Measurements from ENCODE around the gene CPAMD8.
"Not testable (repeated sequence)": the region's sequence is repeated elsewhere in the genome, so short reads cannot be mapped to it uniquely, and the experiment has no call there.

The CPAMD8 gene

GRCh38 chr19:17041976-17042375 is 15.4 kb upstream of the CPAMD8 start:
- no peak for DNase-seq (ENCODE audit: low read depth)

- no peak for DNase-seq (ENCODE audit: low read depth)
Measured at GRCh38 chr19:17037966-17038500, 11.4 kb upstream of the CPAMD8 start.

DNA sequence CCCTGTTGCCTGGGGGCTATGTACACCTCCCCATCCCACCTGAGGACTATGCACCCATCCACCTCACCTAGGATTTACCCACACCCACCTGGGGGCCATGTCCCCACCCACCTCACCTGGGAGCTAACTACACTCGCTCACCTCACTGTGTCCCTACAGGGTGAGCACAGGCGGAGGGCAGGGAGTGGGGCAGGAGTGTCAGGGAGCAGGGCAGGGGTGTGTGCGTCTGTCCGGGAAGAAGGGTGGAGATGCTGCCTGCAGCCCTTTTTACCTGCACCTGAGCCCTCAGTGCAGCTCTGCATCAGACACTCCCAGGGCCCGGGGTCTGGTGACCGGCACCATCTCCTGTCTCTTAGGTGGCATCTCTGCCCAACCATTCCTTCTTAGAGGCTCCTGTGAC is 10.6 kb upstream of the CPAMD8 start:
- no peak for DNase-seq (ENCODE audit: low read depth)

- DNase-seq (ENCODE audit: low read depth) = no peak
Measured at GRCh38 chr19:17036640-17037039, 10.0 kb upstream of the CPAMD8 start.

GRCh38 chr19:17035842-17036424 is 9.3 kb upstream of the CPAMD8 start:
- DNase-seq (ENCODE audit: low read depth) = peak; percentile 16

- DNase-seq (ENCODE audit: low read depth) = no peak
Measured at GRCh38 chr19:17031741-17032140, 5.1 kb upstream of the CPAMD8 start.

GRCh38 chr19:17027535-17027975 is 945 bp upstream of the CPAMD8 start:
- DNase-seq (ENCODE audit: low read depth) = no peak

DNA sequence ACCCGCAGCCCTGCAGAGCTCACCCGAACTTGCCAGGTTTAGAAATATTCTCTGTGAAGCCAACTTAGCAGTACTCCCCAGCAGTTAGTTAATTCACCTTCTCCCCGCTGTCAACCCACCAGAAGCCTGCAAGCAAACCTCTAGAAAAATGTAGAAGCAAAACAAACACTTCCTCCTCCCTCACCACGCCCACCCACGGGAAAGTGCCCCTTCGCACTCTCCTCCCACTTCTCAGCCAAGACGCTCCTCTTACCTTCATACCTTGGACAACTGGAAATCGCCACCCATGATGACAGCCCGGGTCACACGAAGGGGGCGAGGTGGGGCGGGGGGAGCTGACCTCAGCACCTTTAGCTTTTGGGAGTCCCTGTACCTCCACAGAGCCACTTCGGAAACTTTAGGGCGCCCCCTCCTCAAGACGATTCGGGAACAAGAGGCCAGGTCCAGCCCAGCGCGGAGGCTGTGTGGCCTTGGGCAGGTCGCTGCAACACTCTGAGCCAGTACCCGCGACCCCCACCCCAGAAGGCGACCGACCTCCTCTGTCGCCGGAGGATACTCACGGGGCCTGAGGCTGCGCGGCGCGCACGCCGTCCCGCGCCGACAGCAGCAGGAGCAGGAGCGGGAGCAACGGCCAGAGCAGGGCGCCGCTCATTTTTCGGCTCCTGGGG is 485 bp downstream of the CPAMD8 start:
- no peak for DNase-seq (ENCODE audit: low read depth)

DNA sequence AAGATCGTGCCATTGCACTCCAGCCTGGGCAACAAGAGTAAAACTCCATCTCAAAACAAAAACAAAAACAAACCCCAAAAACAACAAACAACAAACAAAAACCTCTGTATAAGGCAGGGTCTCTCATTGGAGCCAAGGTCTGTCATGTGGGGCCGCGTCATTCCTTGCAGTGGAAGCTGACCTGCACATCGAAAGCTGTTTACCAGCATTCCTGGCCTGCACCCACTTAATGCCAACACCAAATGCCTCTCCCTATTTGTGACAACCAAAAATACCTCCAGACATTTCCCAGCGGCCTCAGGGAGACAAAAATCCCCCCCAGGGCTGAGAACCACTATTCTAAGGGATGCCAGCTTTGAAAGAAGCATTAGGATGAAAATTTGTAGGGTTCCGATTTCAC is 1.2 kb downstream of the CPAMD8 start:
- no peak for DNase-seq (ENCODE audit: low read depth)

DNA sequence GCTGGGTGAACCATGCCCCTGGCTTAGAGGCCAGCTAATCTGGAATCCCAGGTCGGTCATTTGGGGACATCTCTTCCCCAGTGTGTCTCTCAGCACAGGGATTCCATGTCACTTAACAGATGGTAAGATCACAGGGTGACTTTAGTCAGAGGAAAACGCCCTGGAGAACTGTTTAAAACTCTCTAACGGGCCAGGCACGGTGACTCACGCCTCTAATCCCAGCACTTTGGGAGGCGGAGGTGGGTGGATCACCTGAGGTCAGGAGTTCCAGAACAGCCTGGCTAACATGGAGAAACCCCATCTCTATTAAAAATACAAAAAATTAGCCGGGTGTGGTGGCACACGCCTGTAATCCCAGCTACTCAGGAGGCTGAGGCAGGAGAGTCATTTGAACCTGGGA is 1.7 kb downstream of the CPAMD8 start:
- not testable (repeated sequence) for DNase-seq (ENCODE audit: low read depth)

DNA sequence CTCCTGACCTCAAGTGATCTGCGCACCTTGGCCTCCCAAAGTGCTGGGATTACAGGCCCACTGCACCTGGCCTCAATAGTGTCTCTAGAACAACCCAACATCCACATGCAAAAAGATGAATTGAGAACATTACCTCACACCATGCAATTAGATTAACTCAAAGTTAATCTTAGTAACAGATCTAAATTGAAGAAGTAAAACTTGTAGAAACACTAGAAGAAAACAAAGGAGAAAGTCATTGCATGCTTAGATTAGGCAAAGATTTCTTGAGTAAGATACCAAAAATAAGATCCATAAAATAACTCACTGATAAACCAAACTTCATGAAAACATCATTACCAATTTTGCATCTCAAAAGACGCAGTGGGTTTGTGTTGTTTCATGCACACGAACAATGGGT is 2.8 kb downstream of the CPAMD8 start:
- DNase-seq (ENCODE audit: low read depth) = no peak

GRCh38 chr19:17022738-17023137 is 3.9 kb downstream of the CPAMD8 start:
- no peak for DNase-seq (ENCODE audit: low read depth)

DNA sequence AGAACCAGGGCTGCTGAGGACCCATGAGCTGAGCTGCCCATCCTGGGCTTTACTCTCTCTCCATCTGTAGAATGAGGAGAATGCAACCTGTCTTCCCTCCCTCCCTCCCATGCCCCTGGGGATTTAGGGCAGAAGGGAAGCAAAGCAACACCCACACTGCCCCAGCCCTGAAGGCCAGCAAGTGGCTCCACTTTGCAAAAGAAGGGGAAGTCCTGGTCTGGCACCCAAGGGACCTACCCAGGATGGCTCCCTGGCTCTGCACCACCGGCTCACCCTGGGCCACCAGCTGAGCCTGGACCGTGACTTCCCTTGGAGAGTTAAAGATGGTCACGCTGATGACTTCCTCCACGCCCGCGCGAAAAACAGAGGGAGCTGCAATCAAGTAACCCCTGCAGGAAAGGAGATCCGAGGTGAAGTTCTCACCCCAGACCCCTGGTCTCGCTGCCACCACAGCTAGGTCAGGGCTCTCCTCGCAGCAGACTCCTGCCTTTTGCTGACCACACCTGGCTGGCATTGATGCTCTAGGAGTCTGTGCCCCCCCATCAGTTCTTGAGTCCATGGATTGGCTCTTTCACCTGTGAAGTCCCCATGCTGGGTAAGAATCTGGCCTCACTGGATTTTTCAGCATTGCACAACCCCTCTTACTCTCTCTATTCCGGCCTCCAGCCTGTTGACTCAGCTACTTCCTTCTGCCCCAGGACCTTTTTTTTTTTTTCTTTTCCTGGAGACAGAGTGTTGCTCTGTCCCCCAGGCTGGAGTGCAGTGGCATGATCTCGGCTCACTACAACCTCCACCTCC is 4.6 kb downstream of the CPAMD8 start:
- peak; percentile 70 for DNase-seq (ENCODE audit: low read depth)

DNA sequence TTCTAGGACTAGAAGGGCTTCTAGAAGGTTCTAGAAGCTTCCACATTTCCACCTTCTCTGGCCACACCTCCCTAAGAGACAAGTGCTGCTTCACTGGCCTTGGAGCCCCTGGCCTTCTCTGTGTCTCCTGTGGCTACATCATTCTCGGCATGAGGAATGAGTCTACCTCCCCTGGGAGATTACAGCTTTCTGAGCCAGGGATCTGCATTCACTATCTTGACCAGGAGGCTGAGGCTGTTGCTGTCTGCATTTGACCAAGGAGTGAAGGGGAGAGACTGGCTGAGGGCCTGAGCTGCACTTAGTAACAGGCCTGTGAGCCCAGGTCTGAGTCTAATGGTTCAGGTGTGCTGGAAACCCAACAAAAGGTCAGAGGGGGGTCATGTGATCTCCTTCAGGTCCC is 5.3 kb downstream of the CPAMD8 start:
- DNase-seq (ENCODE audit: low read depth) = no peak

- peak; percentile 16 for DNase-seq (ENCODE audit: low read depth)
Measured at GRCh38 chr19:17020823-17021222, 5.8 kb downstream of the CPAMD8 start.

DNA sequence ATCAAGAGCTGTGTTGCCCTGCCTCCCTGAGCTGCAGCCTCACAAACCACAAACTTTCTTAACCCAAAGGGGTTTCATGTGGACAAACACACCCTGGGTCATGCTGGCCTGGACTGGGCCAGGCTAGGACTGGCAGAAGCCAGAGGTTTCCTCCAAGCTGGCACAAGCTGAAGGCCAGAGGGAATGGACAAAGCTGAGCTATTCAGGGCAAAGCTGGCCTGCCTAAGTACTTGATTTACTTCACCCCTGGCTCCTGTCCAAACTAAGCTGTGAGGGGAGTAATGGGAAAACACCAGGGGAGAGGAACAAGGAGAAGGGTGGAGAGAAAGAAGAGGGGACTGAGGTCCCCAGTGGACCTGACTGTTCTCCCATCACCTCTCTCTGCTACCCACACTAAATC is 6.2 kb downstream of the CPAMD8 start:
- DNase-seq (ENCODE audit: low read depth) = no peak

- DNase-seq (ENCODE audit: low read depth) = not testable (repeated sequence)
Measured at GRCh38 chr19:17014212-17014861, 12.3 kb downstream of the CPAMD8 start.

DNA sequence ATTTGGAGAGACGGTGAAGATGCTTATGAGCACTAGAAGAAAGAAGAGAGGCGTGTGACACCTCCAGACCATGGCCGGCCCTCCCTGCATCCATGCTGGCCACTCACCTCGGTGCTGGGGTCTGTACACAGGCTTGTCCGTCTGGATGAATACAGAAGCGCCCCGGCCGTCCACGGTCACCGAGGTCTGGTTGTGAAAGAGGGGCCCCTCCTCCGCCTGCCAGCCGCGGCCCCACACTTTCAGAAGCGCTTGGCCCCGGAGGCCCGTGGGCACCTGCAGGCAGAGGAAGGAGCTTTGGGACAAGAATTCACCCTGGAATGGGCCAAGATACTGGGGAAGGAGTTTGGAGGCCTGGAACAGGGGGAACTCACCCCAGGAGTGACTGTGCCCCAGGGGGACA is 15.1 kb downstream of the CPAMD8 start:
- no peak for DNase-seq (ENCODE audit: low read depth)

DNA sequence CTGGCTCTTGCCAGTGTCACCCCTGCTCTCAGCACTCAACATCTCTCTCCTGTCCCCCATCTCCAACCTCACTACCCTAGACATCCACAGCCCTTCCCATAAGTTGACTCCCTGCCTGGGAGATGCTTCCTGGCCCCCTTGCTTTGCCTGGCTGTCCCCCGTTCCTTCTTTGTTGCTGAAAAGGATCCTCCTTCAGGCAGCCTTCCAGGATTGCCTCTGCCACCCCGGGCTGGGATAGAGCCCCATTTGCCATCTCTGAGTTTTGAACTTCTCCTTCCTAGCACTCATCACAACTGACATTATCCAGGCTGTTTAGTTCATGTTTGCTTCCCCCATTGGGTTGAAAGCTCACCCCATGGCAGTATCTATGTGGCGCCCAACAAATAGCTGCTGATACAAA is 20.0 kb downstream of the CPAMD8 start:
- DNase-seq (ENCODE audit: low read depth) = no peak

GRCh38 chr19:17005000-17005399 is 21.6 kb downstream of the CPAMD8 start:
- DNase-seq (ENCODE audit: low read depth) = no peak

- no peak for DNase-seq (ENCODE audit: low read depth)
Measured at GRCh38 chr19:17004386-17004785, 22.2 kb downstream of the CPAMD8 start.

DNA sequence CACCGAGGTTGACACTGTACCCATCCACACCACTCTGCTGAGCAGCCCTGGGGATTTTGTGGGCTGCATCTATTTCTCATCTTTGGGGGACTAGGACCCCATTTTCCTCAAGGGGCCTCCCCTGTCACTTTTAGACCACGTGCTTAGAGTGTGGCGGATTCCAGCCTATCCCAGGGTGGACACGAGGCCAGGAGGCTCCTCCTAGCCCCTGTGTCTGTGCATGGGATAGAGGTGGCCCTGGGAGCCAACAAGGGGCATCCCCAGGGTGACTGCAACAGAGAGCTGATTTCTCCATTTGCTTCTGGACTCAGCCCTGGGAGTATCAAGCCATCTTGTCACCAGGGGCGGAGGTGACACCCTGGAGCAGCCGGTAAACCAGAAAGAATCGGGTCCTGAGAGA is 24.2 kb downstream of the CPAMD8 start:
- DNase-seq (ENCODE audit: low read depth) = no peak

Measured in ELR (cell line).